ENCODE results near the gene ASAP2.

ASAP2 gene

GRCh38 chr2:9330612-9331270 lies 124.1 kb downstream of the ASAP2 start:
- no peak for DNase-seq

GRCh38 chr2:9331704-9332103 lies 125.1 kb downstream of the ASAP2 start:
- no peak for DNase-seq

- DNase-seq, result no peak
Measured at GRCh38 chr2:9332136-9332852, 125.7 kb downstream of the ASAP2 start.

- no peak for DNase-seq
Measured at GRCh38 chr2:9332853-9333245, 126.2 kb downstream of the ASAP2 start.

GRCh38 chr2:9333591-9334171 lies 127.1 kb downstream of the ASAP2 start:
- peak; percentile 31 for DNase-seq

GRCh38 chr2:9334761-9335160 lies 128.1 kb downstream of the ASAP2 start:
- DNase-seq, result no peak

GRCh38 chr2:9335322-9335832 lies 128.8 kb downstream of the ASAP2 start:
- DNase-seq, result no peak

GRCh38 chr2:9336241-9336575 lies 129.6 kb downstream of the ASAP2 start:
- DNase-seq, result no peak

GRCh38 chr2:9336576-9337314 lies 130.1 kb downstream of the ASAP2 start:
- no peak for DNase-seq

GRCh38 chr2:9337901-9338300 lies 131.3 kb downstream of the ASAP2 start:
- no peak for DNase-seq

GRCh38 chr2:9341337-9341887 lies 134.8 kb downstream of the ASAP2 start:
- no peak for DNase-seq

GRCh38 chr2:9342659-9343058 lies 136.0 kb downstream of the ASAP2 start:
- DNase-seq, result no peak

- DNase-seq, result no peak
Measured at GRCh38 chr2:9343524-9343923, 136.9 kb downstream of the ASAP2 start.

- no peak for DNase-seq
Measured at GRCh38 chr2:9344434-9344833, 137.8 kb downstream of the ASAP2 start.

- DNase-seq, result no peak
Measured at GRCh38 chr2:9345343-9345742, 138.7 kb downstream of the ASAP2 start.

GRCh38 chr2:9345997-9346396 lies 139.4 kb downstream of the ASAP2 start:
- no peak for DNase-seq

- DNase-seq, result peak; percentile 36
Measured at GRCh38 chr2:9346885-9347284, 140.3 kb downstream of the ASAP2 start.

- no peak for DNase-seq
Measured at GRCh38 chr2:9347411-9347881, 140.8 kb downstream of the ASAP2 start.

GRCh38 chr2:9354318-9354717 lies 147.7 kb downstream of the ASAP2 start:
- DNase-seq, result no peak

GRCh38 chr2:9355270-9355669 lies 148.7 kb downstream of the ASAP2 start:
- DNase-seq, result no peak

GRCh38 chr2:9355716-9356115 lies 149.1 kb downstream of the ASAP2 start:
- DNase-seq, result no peak

- peak; percentile 93 for DNase-seq
Measured at GRCh38 chr2:9356261-9356660, 149.6 kb downstream of the ASAP2 start.

GRCh38 chr2:9358846-9359245 lies 152.2 kb downstream of the ASAP2 start:
- DNase-seq, result no peak
